ENCODE data around the gene RNU6-1.

The RNU6-1 gene

DNA sequence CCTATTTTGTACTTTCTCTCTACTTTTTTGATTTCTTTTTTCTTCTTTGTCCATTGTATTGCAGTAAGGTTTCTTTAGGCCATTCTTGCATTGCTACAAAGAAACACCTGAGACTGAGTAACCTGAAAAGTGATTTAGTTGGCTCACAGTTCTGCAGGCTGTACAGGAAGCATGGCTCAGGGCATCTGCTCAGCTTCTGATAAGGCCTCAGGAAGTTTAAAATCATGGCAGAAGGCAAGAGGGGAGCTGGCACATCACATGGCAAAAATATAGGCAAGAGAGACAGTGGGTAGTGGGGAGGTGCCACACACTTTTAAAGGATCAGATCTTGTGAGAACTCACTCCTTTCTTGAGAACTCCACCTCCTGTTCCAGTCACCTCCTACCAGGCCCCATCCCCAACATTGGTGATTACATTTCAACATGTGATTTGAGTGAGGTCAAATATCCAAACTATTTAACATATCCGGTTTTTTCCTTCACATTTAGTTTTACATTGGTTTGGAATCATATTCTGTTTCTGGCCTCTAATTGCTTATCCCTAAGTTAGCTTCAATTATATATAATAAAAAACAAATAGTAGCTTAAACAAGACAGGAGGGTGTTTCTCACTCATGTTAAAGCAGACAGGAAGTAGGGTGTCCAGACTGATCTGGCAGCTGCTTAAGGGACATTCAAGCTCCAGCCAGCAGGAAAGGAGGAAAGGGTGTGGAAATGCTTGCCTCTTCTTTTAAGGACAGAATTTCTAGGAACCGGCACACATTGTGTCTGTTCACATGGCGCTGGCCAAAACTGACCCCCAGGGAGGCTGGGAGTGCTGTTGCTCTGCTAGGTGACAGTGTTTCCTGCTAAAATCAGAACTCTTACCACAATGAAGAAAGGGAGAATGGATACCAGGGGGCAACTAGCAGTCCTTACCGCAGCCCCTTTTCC, 43.4 kb downstream of the RNU6-1 start:
- no peak for DNase-seq

GRCh38 chr15:67794832-67795574, 44.8 kb downstream of the RNU6-1 start:
- no peak for DNase-seq

DNA sequence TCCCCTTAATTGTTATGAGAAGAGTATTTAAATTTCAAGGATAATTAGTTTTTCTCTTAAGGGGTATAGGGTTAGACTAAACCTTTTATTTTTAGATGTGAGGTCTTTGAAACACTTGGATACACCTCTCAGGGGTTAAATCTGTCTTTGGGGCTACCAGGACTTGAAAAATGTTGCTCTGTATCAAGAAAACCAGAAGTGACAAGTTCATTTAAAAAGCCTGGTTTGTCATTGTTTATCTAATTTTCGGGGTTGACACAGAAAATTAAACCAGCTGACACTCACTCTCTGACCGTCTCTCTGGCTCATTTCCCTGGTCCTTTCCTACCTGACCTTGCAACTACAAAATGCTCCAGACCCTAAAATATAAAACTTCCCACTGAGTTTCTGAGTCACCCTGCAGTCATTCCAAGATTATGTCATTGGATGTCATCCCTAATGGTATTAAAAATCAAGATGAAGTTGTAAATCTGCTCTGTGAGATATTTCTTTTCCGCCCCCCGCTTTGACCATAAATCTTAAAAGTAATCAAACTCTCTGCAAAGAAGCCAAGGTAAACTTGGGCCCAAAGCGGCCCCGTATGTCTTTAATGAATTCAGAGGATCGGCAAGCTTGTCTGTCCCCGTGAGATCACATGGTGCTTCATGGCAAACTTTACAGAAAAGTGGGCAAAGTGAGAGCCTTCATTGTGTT, 47.4 kb downstream of the RNU6-1 start:
- DNase-seq, result no peak

DNA sequence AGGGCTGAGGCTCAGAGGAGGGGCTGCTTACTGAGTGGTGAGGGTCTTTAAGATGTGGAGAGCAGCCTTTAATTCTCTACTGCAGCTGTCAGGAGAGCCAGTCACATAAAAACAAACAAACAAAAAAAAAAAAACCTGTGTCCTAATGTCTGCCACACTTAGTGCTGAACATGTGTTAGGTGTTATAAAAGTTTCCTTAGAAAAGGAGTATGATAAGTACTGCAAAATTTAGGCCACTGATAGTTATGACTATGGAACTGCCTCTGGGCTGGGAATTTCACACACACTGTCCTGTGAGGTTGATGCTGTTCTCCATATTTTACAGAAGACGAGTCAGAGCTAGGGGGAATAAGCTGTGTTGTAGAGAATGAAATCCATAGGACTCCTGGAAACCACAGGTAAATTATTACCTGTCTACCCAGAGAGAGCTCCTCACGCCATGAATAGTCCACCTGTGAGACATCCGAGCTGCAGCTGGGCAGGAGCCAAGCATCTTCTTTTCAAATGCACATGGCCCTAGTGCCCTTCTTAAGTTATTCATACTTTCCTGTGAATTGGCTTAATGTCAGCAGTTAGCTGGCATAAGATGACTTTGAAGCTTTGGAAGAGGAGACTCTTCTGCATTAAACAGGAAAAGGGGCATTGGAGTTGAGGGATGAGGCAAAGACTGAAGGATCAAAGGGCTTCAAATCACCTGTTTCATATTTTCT, 49.1 kb downstream of the RNU6-1 start:
- DNase-seq, result no peak

Measured in CD4-positive, alpha-beta T cell treated with Interleukin-4 for 1 hour (primary cell).